Endothelial cell of coronary artery (primary cell): Measurements from ENCODE around the gene RASAL3. TPM values are rescaled to one million over a fixed set of nuclear protein-coding genes. Genes with fewer than 3 reads are reported as not detected.

Experiments
- total RNA-seq: library from RNA; depleted of rRNA; stranded (reverse); fragments of >200 nt; gene quantifications from 2 replicates; pipeline ENCODE4 v1.2.3, GENCODE V29; 2014

Gene RASAL3
- 2.8 and 4.7 TPM in 2 replicates for total RNA-seq

DNA sequence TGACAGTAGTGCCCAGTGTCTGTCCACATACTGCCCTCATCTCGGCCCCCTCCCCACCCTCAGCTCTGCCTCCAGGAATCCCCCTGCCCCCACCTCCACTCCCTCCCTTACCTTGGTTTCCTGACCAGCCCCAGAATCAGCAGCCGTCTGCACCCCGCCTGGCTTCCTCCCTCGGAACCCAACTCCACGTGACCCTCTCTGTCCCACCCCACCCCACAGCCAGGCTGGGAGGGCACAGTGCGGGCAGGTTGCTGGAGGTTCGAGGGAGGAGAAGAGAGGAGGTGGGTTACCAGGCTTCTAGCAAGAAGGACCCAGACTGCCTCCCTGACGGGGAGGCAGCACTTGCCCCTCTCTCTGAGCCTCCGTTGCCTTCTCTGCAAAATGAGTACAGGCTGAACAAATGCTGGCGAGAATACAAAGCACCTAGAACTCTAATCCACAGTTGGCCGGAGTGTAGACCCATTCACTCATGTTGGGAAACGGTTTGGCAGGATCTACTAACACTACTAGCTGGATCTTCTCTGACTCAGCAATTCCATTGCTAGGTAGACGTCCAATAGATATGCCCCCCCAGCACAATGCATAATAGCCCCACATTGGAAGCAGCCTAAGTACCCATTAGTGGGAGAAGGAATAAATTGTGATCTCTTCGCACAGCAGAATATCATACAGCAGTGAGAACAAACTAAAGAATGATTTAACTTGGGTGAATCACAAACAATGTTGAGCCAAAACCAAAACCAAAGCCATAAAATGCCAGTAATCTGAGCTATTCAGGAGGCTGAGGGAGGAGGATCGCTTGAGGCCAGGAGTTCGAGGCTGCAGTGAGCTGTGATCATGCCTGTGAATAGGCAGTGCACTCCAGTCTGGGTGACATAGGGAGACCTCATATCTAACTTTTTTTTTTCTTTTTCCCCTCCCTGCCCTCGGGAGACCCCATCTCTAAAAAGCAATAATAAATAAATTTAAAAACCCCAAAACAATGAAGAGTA lies at the start of gene RASAL3:
Gene RASAL3, minus strand, starts transcription at position 151 of the 992 bp plus-strand sequence. CDS start 186 bp downstream, outside the sequence.

DNA sequence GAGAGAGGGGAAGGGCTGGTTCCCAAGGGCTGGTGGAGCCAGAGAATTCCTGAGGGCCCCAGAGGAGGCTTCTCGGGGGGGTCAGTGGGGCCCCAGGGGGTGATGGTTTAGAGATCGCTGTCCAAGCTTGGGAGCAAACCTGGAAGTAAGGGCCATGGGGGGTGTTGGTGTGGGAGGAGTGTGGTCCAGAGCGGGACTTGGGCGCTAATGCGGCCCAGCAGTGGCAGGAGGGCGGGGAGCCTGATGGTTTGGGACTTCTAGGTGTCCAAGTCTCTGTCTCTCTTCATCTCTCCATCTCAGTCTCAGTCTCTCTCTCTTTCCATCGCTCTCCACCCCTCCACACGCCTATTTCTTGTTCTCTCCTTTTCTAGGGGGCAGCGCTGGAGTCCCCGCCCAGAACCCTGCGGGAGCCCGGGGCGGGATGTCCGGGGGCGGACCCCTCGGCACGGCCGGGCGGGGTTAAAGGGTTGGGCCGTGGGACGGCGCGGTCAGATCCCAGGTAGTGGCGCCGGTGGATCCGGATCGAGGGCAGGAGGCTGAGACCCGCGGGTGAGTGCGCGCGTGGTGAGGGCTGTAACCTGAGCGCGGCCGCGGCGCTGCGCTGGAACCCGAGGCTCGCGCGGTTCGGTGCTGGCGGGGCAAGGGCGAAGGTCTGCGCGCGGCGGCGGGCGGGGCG lies 43.8 kb upstream of the RASAL3 start, which contains the start of gene CYP4F22:
Gene CYP4F22, plus strand, starts transcription at position 491 of the 676 bp plus-strand sequence. CDS start 16,812 bp downstream, outside the sequence.

DNA sequence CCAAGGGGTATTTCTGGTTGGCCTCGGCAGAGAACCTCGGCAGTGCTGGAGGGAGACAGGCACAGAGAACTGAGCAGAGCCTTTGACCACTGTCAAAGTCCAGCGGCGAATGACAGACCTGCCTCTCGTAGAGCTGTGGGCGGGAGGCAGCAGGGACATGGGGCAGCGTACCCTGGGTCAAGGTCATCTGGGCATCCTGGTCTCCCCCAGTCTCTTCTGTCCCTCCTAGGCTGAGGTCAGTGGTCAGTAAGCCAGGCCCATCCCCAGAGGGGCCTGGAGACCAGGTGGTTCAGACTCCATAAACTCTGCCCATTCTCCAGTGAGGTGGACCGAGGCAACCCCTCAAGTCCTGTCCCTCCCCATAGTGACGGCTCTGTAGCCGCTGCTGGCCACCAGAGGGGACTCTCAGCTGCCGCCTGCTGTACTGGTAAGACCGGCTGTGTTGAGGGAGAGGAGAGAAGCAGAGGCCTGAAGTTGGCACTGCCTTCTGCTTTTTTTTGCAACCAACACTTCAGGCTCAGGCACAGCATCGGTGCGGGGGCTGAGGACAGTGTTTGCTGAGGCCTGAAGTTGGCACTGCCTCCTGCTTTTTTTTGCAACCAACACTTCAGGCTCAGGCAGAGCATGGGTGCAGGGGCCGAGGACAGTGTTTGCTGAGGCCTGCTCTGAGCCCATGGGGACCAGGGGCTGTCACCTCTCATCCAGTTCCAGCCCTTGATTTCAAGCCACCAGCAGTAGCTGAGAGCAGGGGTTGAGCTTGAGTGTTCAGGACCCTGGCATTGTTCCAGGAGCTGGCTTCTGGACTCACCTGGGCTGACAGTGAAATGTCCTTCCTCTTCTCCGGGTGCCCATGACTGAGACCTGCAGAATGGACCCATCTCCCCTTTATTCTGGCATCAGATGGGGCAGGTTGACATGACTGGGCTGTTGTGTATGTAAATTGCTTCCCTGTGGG lies 15.3 kb upstream of the RASAL3 start, which contains the start of gene PGLYRP2:
Gene PGLYRP2, minus strand, starts transcription at position 111 of the 955 bp plus-strand sequence. CDS start 130 bp downstream, outside the sequence.

DNA sequence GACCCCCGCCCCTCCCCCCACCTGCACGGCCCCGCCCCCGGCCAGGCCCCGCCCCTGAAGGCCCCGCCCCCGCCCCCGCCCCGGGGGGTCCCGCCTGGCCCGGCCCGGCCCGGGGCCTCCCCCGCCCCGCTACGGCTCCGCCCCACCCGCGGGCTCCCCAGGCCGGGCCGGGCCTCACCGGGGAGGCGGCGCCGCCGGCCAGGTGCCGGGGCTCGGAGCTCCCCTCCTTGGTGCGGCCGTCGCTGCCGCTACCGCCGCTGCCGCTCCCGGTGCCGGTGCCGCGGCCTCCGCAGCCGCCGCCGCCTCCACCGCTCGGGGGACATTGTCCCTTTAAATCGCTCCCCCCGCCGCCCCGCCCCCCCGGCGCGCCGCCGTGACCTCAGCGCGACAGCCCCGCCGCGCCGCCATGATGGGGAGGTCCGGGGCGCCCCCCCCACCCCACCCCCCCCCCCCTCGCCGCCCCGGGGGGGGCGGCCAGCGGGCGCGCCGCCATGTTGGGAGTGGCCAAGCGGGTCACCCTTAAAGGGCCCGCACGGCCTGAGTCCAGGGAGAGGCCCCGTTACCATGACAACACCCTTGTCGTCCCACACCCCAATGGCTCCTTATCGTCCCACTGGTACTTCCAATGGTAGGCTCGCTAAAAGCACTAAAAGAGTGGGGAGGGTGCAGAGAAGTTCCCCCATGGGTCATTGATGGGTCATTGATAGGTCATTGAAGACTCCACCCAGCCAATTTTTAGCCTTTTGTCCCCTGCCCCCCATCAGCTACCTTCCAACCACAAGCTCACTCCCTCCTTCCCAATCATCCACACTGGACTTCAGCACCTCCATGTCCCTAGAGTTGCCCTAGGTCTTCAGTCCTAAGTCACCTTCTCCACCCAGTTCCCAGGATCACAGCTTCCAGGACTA lies 14.5 kb downstream of the RASAL3 start, which contains the start of gene WIZ:
Gene WIZ, minus strand, starts transcription at position 337 of the 908 bp plus-strand sequence. CDS start 1,649 bp downstream, outside the sequence.

DNA sequence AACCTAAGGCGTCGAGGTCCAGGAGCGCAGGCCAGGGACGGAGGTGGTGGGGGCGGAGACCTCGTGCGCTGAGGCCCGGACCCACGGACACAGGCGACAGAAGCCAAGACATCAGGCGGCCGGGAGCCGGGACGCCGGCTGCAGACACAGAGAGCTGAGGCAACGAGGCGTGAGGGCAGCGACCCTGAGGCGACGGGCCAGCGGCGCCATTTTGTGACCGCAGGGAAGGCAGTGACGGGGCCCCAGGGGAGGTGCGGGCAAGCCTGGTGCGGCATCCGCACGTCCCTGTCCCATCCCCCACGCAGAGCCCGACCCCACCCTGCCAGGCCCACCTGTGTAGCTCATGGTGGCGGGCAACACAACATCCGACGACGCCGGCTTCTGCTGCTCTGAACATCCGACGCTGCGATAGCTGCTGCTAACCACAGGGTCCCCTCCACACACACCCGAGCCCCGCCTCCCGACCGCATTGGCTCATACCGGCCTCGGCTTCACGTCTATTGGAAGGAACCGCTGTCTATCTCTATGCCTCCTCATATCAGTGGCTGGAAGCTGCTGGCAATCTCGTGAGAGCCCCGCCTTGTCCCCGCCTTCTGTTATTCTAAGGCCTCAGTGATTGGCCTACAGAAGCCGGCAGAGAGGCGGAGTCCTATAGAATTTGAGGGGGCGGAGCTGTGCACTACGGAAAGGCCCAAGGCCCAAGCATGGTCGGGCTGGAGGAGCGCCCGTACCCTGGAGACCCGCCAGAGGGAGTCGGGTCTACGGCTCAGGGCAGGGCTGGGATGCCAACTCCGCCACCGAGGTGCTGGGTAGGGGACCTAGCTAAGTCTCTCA lies 45.5 kb downstream of the RASAL3 start, which contains the start of gene AKAP8L:
Gene AKAP8L, minus strand, starts transcription at position 410 of the 834 bp plus-strand sequence. Its CDS starts 65 bp downstream, at position 345.

Other genes with a start within 250 kb of the RASAL3 start
- gene EPHX3, start 232.1 kb downstream of the RASAL3 start, total RNA-seq: 0.09 TPM in 1 of 2 replicates, not detected in the other
- gene BRD4, start 132.0 kb downstream of the RASAL3 start, total RNA-seq: 11.0 and 15.3 TPM in 2 replicates
- gene AKAP8, start 84.8 kb downstream of the RASAL3 start, total RNA-seq: 16.8 and 20.0 TPM in 2 replicates
- gene AKAP8L, start 45.6 kb downstream of the RASAL3 start, total RNA-seq: 48.9 and 67.4 TPM in 2 replicates
- 6.4 and 9.0 TPM in 2 replicates for gene WIZ, start 14.6 kb downstream of the RASAL3 start, total RNA-seq
- gene PGLYRP2, start 15.0 kb upstream of the RASAL3 start, total RNA-seq: under 0.01 TPM in 1 of 2 replicates, not detected in the other
- gene CYP4F22, start 44.0 kb upstream of the RASAL3 start, total RNA-seq: not detected in 2 replicates
- gene CYP4F8, start 150.7 kb upstream of the RASAL3 start, total RNA-seq: not detected in 2 replicates
- gene CYP4F3, start 176.4 kb upstream of the RASAL3 start, total RNA-seq: not detected in 2 replicates
- not detected in 2 replicates for gene CYP4F12, start 208.5 kb upstream of the RASAL3 start, total RNA-seq